Small intestine (tissue), 7 donors: ENCODE data around the gene FBXL14. TPM values are rescaled to one million over a fixed set of nuclear protein-coding genes. Genes with fewer than 3 reads are reported as not detected.

Experiments used
- DNase-seq, 2 donors: peaks; one replicate each; pipeline versions ENCODE4 v3.0.0 to v3.0.0-alpha.2; 2013
- FAIRE-seq: peaks from 2 replicates; lab custom pipeline; 2012; peaks lifted over from hg19 to GRCh38; lab: Jason Lieb, UNC
- H3K27ac ChIP-seq, 3 donors: one replicate each; pipeline ENCODE4 v1.5.1; 2013; ENCODE audit warnings: low read length in 2 of 3, mild to moderate bottlenecking in 2 of 3, control low read depth in 1 of 3, inconsistent platforms in 1 of 3, low read depth in 1 of 3, moderate library complexity in 1 of 3
- H3K27me3 ChIP-seq, 3 donors: one replicate each; pipeline ENCODE4 v1.6.1; 2013; ENCODE audit warnings: low read length in 3 of 3, inconsistent platforms in 1 of 3; ENCODE audit not compliant: control insufficient read depth in 3 of 3, insufficient read depth in 3 of 3
- H3K36me3 ChIP-seq, 3 donors: one replicate each; pipeline ENCODE4 v1.6.1; 2013; ENCODE audit warnings: low read length in 3 of 3, inconsistent platforms in 1 of 3, low read depth in 1 of 3, mild to moderate bottlenecking in 1 of 3, moderate library complexity in 1 of 3; ENCODE audit not compliant: control insufficient read depth in 3 of 3, insufficient read depth in 2 of 3
- H3K4me1 ChIP-seq, 3 donors: one replicate each; pipeline ENCODE4 v1.6.1; 2013; ENCODE audit warnings: low read length in 2 of 3, inconsistent platforms in 1 of 3, low read depth in 1 of 3, mild to moderate bottlenecking in 1 of 3, moderate library complexity in 1 of 3; ENCODE audit not compliant: control insufficient read depth in 3 of 3, insufficient read depth in 2 of 3
- H3K4me3 ChIP-seq, 3 donors: one replicate each; pipeline ENCODE4 v1.5.1; 2013; ENCODE audit warnings: low read length in 3 of 3, control low read depth in 1 of 3, inconsistent platforms in 1 of 3, low read depth in 1 of 3, mild to moderate bottlenecking in 1 of 3, moderate library complexity in 1 of 3
- H3K9me3 ChIP-seq, 2 donors: one replicate each; pipeline ENCODE4 v1.6.1; 2013; ENCODE audit warnings: low read depth in 1 of 2, low read length in 1 of 2; ENCODE audit not compliant: control insufficient read depth in 2 of 2, insufficient read depth in 1 of 2
- WGBS, 3 donors: extraction: QIAGEN DNeasy Blood & Tissue Kit; methylation state at CpG; one replicate each; pipeline ENCODE4 v1.1.7; 2013; 5-methylcytosine and 5-hydroxymethylcytosine counted together
- polyA plus RNA-seq, 4 donors: library from polyadenylated mRNA; stranded (reverse) in 3 of 4; unstranded in 1 of 4; fragments of 200-250 nt in 3 of 4; fragments of 120-200 nt in 1 of 4; gene quantifications; one replicate each; pipeline versions ENCODE4 v1.2.1 to v1.2.3, GENCODE V29; 2013
- donor health status: healthy with polysubstance abuse.
- donor health status: control.
- donor health status: control.
- donor health status: Bipolar disorder and iron deficiency.
- donor health status: healthy.

Gene FBXL14
- polyA plus RNA-seq, 4 donors = 3.5 to 15.7 (median 8.9) TPM

- no peak for FAIRE-seq
- 3 to 8% (median 6%) methylated on average over 43 to 56 of the region's 56 CpGs for WGBS, 3 donors
Measured at GRCh38 chr12:1593174-1594005, 991 bp downstream of the FBXL14 start.

GRCh38 chr12:1592444-1593173 is 1.8 kb downstream of the FBXL14 start:
- peak overlapping the region in 1 of 3 donors; percentile 93 for H3K27ac ChIP-seq
- 5 to 17% (median 7%) methylated on average over 26 to 27 of the region's 27 CpGs for WGBS, 3 donors
- H3K36me3 ChIP-seq = peaks cover 0 to 7% (median 0%) of the 10 kb centered on the region in 3 donors
- peaks cover 4 to 49% (median 10%) of the 10 kb centered on the region in 3 donors for H3K4me1 ChIP-seq
- no peak for FAIRE-seq
- no peaks in the 10 kb centered on the region for H3K27me3 ChIP-seq
- no peaks in the 10 kb centered on the region for H3K9me3 ChIP-seq
- peak; percentile 36 to 46 for DNase-seq
- peak overlapping the region; percentile 66 to 76 (median 68) for H3K4me3 ChIP-seq

More at GRCh38 chr12:1593174-1594005, 991 bp downstream of the FBXL14 start:
- Histone ChIP-seq H3K4me1 (peaks cover 4 to 41% (median 10%) of the 10 kb centered on the region in 3 donors), H3K27ac (peak overlapping the region; percentile 71 to 93 (median 93)), H3K9me3 (no peaks in the 10 kb centered on the region), H3K27me3 (no peaks in the 10 kb centered on the region), H3K36me3 (peaks cover 0 to 7% (median 0%) of the 10 kb centered on the region in 3 donors), H3K4me3 (peak overlapping the region; percentile 66 to 76 (median 68))
- peak; percentile 65 to 86 for DNase-seq

GRCh38 chr12:1591543-1591942 is 2.8 kb downstream of the FBXL14 start:
- no peaks in the 10 kb centered on the region for H3K9me3 ChIP-seq
- peak overlapping the region in 2 of 3 donors; percentile 21 for H3K4me3 ChIP-seq
- H3K27ac ChIP-seq = no peak overlapping the region
- H3K4me1 ChIP-seq = peaks cover 4 to 52% (median 10%) of the 10 kb centered on the region in 3 donors
- peaks cover 0 to 7% (median 0%) of the 10 kb centered on the region in 3 donors for H3K36me3 ChIP-seq
- DNase-seq (no peak), FAIRE-seq (no peak)
- no peaks in the 10 kb centered on the region for H3K27me3 ChIP-seq
- 14 to 18% (median 16%) methylated on average over 4 of the region's 4 CpGs for WGBS, 3 donors

- peak in 1 of 2 donors; percentile 49 for DNase-seq
- Histone ChIP-seq H3K9me3 (no peaks in the 10 kb centered on the region), H3K4me3 (no peak overlapping the region), H3K4me1 (peaks cover 4 to 52% (median 10%) of the 10 kb centered on the region in 3 donors), H3K36me3 (peaks cover 0 to 11% (median 0%) of the 10 kb centered on the region in 3 donors), H3K27ac (peak overlapping the region in 1 of 3 donors; percentile 27), H3K27me3 (no peaks in the 10 kb centered on the region)
- 4 to 17% (median 7%) methylated on average over 3 of the region's 3 CpGs for WGBS, 3 donors
- no peak for FAIRE-seq
Measured at GRCh38 chr12:1591034-1591433, 3.3 kb downstream of the FBXL14 start.

GRCh38 chr12:1590221-1590979 is 4.0 kb downstream of the FBXL14 start:
- FAIRE-seq = no peak

GRCh38 chr12:1588575-1588947 is 5.8 kb downstream of the FBXL14 start:
- H3K4me3 ChIP-seq = no peak overlapping the region
- peak overlapping the region in 1 of 3 donors; percentile 17 for H3K27ac ChIP-seq
- FAIRE-seq (no peak), DNase-seq (no peak)
- WGBS, 3 donors = 56 to 63% (median 63%) methylated on average over 3 of the region's 3 CpGs
- H3K27me3 ChIP-seq = no peaks in the 10 kb centered on the region
- H3K36me3 ChIP-seq = peaks cover 0 to 11% (median 0%) of the 10 kb centered on the region in 3 donors
- H3K9me3 ChIP-seq = no peaks in the 10 kb centered on the region
- H3K4me1 ChIP-seq = peaks cover 0 to 49% (median 7%) of the 10 kb centered on the region in 3 donors

More at GRCh38 chr12:1590221-1590979, 4.0 kb downstream of the FBXL14 start:
- WGBS, 3 donors = 12 to 30% (median 29%) methylated on average over 12 of the region's 12 CpGs
- no peaks in the 10 kb centered on the region for H3K9me3 ChIP-seq
- H3K36me3 ChIP-seq = peaks cover 0 to 11% (median 0%) of the 10 kb centered on the region in 3 donors
- H3K4me1 ChIP-seq = peaks cover 4 to 50% (median 9%) of the 10 kb centered on the region in 3 donors
- peak; percentile 13 to 40 for DNase-seq
- H3K27me3 ChIP-seq = no peaks in the 10 kb centered on the region
- peak overlapping the region in 1 of 3 donors; percentile 27 for H3K27ac ChIP-seq
- peak overlapping the region in 1 of 3 donors; percentile 9 for H3K4me3 ChIP-seq

- WGBS, 3 donors = 47 to 50% (median 50%) methylated on average over 5 of the region's 5 CpGs
- peak overlapping the region in 1 of 3 donors; percentile 17 for H3K27ac ChIP-seq
- DNase-seq (no peak), FAIRE-seq (no peak)
- H3K9me3 ChIP-seq = no peaks in the 10 kb centered on the region
- H3K36me3 ChIP-seq = peaks cover 0 to 11% (median 0%) of the 10 kb centered on the region in 3 donors
- H3K4me1 ChIP-seq = peaks cover 0 to 45% (median 7%) of the 10 kb centered on the region in 3 donors
- no peaks in the 10 kb centered on the region for H3K27me3 ChIP-seq
- no peak overlapping the region for H3K4me3 ChIP-seq
Measured at GRCh38 chr12:1587927-1588574, 6.3 kb downstream of the FBXL14 start.
